Stomach (tissue), 4 donors: ENCODE data around the gene FFAR4.

ENCODE experiments used
- CTCF ChIP-seq, 7 experiments: fragments of 450-650 bp in 4 of 7; fragments of 200-600 bp in 3 of 7; sonication (generic) in 3 of 7; IDR thresholded peaks; one replicate each; pipeline ENCODE4 v1.5.1; 2016 to 2019; ENCODE audit warnings: antibody characterized with exemption in 7 of 7, control low read depth in 2 of 7, mild to moderate bottlenecking in 1 of 7
- EP300 ChIP-seq: sonication (generic); formaldehyde crosslinking; IDR thresholded peaks from one replicate; pipeline ENCODE4 v1.6.1; 2017; ENCODE audit warnings: antibody characterized with exemption

GRCh38 chr10:93614101-93614825 is 47.8 kb downstream of the FFAR4 start:
- no peak for TF ChIP-seq CTCF (IDR thresholded peaks at IDR 0.05)
- TF ChIP-seq EP300 = no peak
